Stomach smooth muscle (tissue), 2 donors: Measurements from ENCODE around the gene ACOT7.
"Not testable (repeated sequence)": the region's sequence is repeated elsewhere in the genome, so short reads cannot be mapped to it uniquely, and the experiment has no call there.

ENCODE experiments used
- H3K27ac ChIP-seq: one replicate; pipeline ENCODE4 v1.7.0; 2013; ENCODE audit warnings: mild to moderate bottlenecking, low read length, inconsistent platforms
- H3K27me3 ChIP-seq, 2 donors: one replicate each; pipeline ENCODE4 v1.7.0; 2013; ENCODE audit warnings: low read length in 2 of 2; ENCODE audit not compliant: insufficient read depth in 2 of 2, control insufficient read depth in 1 of 2
- H3K36me3 ChIP-seq, 2 donors: one replicate each; pipeline ENCODE4 v1.7.0; 2013; ENCODE audit warnings: low read length in 2 of 2; ENCODE audit not compliant: control insufficient read depth in 2 of 2, insufficient read depth in 2 of 2
- H3K4me1 ChIP-seq: one replicate; pipeline ENCODE4 v1.7.0; 2013; ENCODE audit warnings: low read length; ENCODE audit not compliant: control insufficient read depth, insufficient read depth
- H3K4me3 ChIP-seq, 2 donors: one replicate each; pipeline ENCODE4 v1.7.0; 2013; ENCODE audit warnings: low read length in 2 of 2
- H3K9ac ChIP-seq, 2 donors: one replicate each; pipeline ENCODE4 v1.7.0; 2013; ENCODE audit warnings: low read length in 2 of 2, mild to moderate bottlenecking in 1 of 2
- H3K9me3 ChIP-seq, 2 donors: one replicate each; pipeline ENCODE4 v1.7.0; 2013; ENCODE audit warnings: low read length in 2 of 2; ENCODE audit not compliant: control insufficient read depth in 2 of 2
- donor health status: healthy.
- donor health status: Pancreatic carcinoma.

ACOT7 gene

GRCh38 chr1:6431645-6432579, 38.3 kb upstream of the ACOT7 start:
- H3K4me3 ChIP-seq, H3K4me1 ChIP-seq, H3K36me3 ChIP-seq, H3K27ac ChIP-seq, H3K9ac ChIP-seq, H3K9me3 ChIP-seq: not testable (repeated sequence)
- H3K27me3 ChIP-seq = peaks cover 10 to 18% of the 10 kb centered on the region in 2 donors

- H3K9ac ChIP-seq, H3K36me3 ChIP-seq, H3K9me3 ChIP-seq, H3K4me1 ChIP-seq, H3K27ac ChIP-seq, H3K4me3 ChIP-seq: not testable (repeated sequence)
- H3K27me3 ChIP-seq = peaks cover 29 to 31% of the 10 kb centered on the region in 2 donors
Observed at GRCh38 chr1:6429660-6430411, 36.3 kb upstream of the ACOT7 start.

- not testable (repeated sequence) for H3K27ac ChIP-seq, H3K4me3 ChIP-seq, H3K9ac ChIP-seq, H3K36me3 ChIP-seq, H3K4me1 ChIP-seq, H3K9me3 ChIP-seq
- H3K27me3 ChIP-seq = peaks cover 40 to 41% of the 10 kb centered on the region in 2 donors
Observed at GRCh38 chr1:6428453-6428852, 34.9 kb upstream of the ACOT7 start.

GRCh38 chr1:6427441-6428390, 34.1 kb upstream of the ACOT7 start:
- no peak overlapping the region for H3K9ac ChIP-seq
- H3K27me3 ChIP-seq = peaks cover 47 to 49% of the 10 kb centered on the region in 2 donors

GRCh38 chr1:6426972-6427350, 33.4 kb upstream of the ACOT7 start:
- Histone ChIP-seq H3K4me3 (no peak overlapping the region), H3K9ac (no peak overlapping the region), H3K36me3 (no peaks in the 10 kb centered on the region), H3K9me3 (no peaks in the 10 kb centered on the region), H3K27ac (no peak overlapping the region), H3K4me1 (peaks cover 11% of the 10 kb centered on the region), H3K27me3 (peaks cover 48 to 50% of the 10 kb centered on the region in 2 donors)

More at GRCh38 chr1:6427441-6428390, 34.1 kb upstream of the ACOT7 start:
- Histone ChIP-seq H3K4me3 (no peak overlapping the region), H3K36me3 (no peaks in the 10 kb centered on the region), H3K27ac (no peak overlapping the region), H3K9me3 (no peaks in the 10 kb centered on the region), H3K4me1 (peaks cover 11% of the 10 kb centered on the region)

GRCh38 chr1:6426277-6426971, 32.9 kb upstream of the ACOT7 start:
- H3K27me3 ChIP-seq = peaks cover 53 to 55% of the 10 kb centered on the region in 2 donors
- no peaks in the 10 kb centered on the region for H3K9me3 ChIP-seq

GRCh38 chr1:6425658-6426057, 32.1 kb upstream of the ACOT7 start:
- Histone ChIP-seq H3K36me3 (no peaks in the 10 kb centered on the region), H3K27ac (no peak overlapping the region), H3K4me1 (peaks cover 12% of the 10 kb centered on the region), H3K9ac (no peak overlapping the region), H3K9me3 (no peaks in the 10 kb centered on the region), H3K4me3 (no peak overlapping the region), H3K27me3 (peaks cover 58 to 63% of the 10 kb centered on the region in 2 donors)

More at GRCh38 chr1:6426277-6426971, 32.9 kb upstream of the ACOT7 start:
- no peak overlapping the region for H3K4me3 ChIP-seq
- H3K27ac ChIP-seq = no peak overlapping the region
- peaks cover 11% of the 10 kb centered on the region for H3K4me1 ChIP-seq
- H3K9ac ChIP-seq = no peak overlapping the region
- no peaks in the 10 kb centered on the region for H3K36me3 ChIP-seq

GRCh38 chr1:6424619-6425593, 31.3 kb upstream of the ACOT7 start, which contains the start of gene ESPN:
Gene ESPN (plus strand): TSS chr1:6424776. CDS start chr1:6424956, 180 bp downstream.
- no peaks in the 10 kb centered on the region for H3K36me3 ChIP-seq
- peaks cover 18% of the 10 kb centered on the region for H3K4me1 ChIP-seq
- no peaks in the 10 kb centered on the region for H3K9me3 ChIP-seq
- peak within 1 kb of the TSS in 1 of 2 donors; percentile 3 for H3K4me3 ChIP-seq
- peaks cover 65% of the 10 kb centered on the region in 2 donors for H3K27me3 ChIP-seq
- H3K9ac ChIP-seq = no peak within 1 kb of the TSS
- no peak within 1 kb of the TSS for H3K27ac ChIP-seq

GRCh38 chr1:6424000-6424565, 30.5 kb upstream of the ACOT7 start:
- Histone ChIP-seq H3K36me3 (no peaks in the 10 kb centered on the region), H3K4me3 (peak overlapping the region in 1 of 2 donors; percentile 3), H3K27me3 (peaks cover 66 to 72% of the 10 kb centered on the region in 2 donors), H3K4me1 (peaks cover 23% of the 10 kb centered on the region), H3K9ac (no peak overlapping the region), H3K27ac (no peak overlapping the region), H3K9me3 (no peaks in the 10 kb centered on the region)
